Astrocyte of the spinal cord (primary cell): ENCODE data around the gene PKNOX2.

Experiments
- DNase-seq: peaks from one replicate; pipeline ENCODE4 v3.0.0; 2011; ENCODE audit warnings: low read depth, low spot score
- H3K4me3 ChIP-seq: 2 replicates; pipeline ENCODE4 v1.5.1; 2011; ENCODE audit warnings: low read depth, mild to moderate bottlenecking, low read length, moderate library complexity
- in situ Hi-C: cut with HindIII; loops from 2 replicates; pipeline ENCODE4 v1.10.0; 2017; ENCODE audit warnings: low sequenced_read_pairs
- TF ChIP-seq, protein P1 (sequence below): IDR thresholded peaks from 2 replicates; pipeline ENCODE4 v1.5.1; 2012; ENCODE audit warnings: low read depth, mild to moderate bottlenecking, low read length, inconsistent platforms

The PKNOX2 gene

DNA sequence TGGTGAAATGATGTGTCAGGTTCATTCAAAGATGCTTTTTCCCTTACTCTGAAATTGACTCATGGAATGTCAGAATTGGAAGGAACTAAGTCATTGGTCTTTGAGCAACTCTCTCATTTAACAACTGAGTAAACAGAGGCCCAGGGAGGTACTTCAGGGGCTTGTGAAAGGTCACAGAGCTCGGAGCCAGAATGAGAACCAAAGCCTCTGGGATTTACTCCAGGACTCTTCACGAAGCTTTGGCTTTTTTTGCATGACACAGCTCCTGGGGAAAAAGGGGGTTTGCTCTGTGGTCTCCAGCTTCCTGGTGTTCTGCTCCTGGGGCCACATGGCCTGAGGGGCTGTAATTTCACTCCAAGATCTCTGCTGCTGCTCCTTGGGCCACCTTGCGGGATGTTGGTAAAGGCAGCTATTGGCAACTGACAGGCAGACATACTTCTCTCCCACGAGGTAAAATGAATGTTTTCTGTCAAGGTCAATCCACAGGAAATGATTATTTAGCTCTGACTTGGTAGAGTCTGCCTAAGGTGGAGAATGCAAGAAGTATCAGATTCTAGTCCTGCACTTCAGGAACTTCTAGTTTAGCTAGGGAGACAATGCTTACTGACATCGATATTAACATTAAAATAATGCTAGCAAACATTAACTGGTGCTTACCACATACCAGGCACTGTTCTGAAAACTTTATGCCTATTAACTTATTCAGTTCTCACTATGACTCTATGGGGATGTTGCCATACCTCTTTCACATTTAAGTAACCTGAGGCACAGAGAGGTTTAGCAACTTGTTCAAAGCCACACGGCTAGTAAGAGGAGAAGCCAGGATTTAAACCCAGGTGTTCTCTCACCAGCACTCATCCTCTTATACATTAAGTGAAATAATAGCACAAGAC, 16.1 kb downstream of the PKNOX2 start:
- H3K4me3 ChIP-seq: no peak overlapping the region
- in situ Hi-C loops: no loop called here
- peak; percentile 87 for DNase-seq
- TF ChIP-seq, protein P1, sequence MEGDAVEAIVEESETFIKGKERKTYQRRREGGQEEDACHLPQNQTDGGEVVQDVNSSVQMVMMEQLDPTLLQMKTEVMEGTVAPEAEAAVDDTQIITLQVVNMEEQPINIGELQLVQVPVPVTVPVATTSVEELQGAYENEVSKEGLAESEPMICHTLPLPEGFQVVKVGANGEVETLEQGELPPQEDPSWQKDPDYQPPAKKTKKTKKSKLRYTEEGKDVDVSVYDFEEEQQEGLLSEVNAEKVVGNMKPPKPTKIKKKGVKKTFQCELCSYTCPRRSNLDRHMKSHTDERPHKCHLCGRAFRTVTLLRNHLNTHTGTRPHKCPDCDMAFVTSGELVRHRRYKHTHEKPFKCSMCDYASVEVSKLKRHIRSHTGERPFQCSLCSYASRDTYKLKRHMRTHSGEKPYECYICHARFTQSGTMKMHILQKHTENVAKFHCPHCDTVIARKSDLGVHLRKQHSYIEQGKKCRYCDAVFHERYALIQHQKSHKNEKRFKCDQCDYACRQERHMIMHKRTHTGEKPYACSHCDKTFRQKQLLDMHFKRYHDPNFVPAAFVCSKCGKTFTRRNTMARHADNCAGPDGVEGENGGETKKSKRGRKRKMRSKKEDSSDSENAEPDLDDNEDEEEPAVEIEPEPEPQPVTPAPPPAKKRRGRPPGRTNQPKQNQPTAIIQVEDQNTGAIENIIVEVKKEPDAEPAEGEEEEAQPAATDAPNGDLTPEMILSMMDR: no peak

DNA sequence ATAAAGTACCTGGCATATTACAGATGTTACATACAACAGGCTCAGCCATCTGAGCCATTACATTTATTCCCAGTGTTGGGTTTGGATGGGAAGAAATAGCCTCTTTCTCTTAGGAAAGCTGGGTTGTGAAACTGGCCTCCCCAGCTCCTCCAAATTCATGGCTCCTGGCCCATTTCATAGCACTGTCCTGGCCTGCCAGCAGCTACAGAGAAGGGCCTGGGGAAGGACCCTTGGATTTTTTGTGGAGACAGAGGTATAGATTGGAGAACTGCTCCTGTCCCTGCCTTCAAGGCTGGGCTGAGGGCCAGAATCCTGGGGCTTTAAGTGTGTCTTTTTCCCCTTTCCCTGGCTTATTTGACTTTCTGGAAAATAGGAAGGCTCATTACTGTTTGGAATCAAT, 18.0 kb downstream of the PKNOX2 start:
- no peak for DNase-seq
- TF ChIP-seq, protein P1: no peak
- no peak overlapping the region for H3K4me3 ChIP-seq
- in situ Hi-C loops: no loop called here

DNA sequence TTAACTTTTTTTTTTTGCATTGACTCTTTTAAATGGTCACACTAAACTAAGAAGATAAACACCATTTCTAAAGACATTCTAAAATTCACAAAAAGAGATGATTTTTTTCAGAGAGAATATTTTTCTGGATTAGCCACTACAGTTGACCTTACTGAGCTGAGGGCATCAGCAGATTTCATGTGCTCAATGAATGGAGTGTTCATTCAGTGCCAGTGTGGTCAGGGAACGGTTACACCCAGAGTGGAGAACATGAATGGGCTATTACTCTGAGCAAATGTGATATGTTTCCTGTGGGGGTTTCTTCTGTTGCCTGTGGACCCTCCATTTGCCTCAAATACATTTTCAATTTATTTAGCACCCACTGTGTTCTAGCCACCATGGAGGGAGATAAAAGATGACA, 19.1 kb downstream of the PKNOX2 start:
- no peak overlapping the region for H3K4me3 ChIP-seq
- DNase-seq: no peak
- in situ Hi-C loops: no loop called here
- TF ChIP-seq, protein P1: no peak

DNA sequence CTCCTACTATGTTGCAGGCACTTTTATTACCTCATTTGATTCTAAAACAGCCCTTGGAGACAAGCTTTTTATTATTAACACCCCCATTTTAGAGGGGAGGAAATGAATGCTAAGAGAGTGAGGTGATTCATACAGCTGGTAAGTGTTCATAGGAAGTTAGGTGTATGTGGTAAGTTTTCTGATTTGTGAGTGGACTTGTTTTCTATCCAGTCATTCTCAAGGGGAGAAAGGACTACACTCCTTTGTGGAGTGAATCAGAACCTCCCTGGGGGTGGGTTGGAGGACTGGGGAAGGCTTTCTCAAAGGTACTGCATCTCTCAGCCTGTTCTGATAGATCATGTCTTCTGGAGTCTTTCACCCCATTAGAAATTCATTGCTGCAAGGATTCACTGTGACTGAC, 23.5 kb downstream of the PKNOX2 start:
- peak; percentile 15 for DNase-seq
- no peak overlapping the region for H3K4me3 ChIP-seq
- in situ Hi-C loops: no loop called here
- TF ChIP-seq, protein P1: no peak

DNA sequence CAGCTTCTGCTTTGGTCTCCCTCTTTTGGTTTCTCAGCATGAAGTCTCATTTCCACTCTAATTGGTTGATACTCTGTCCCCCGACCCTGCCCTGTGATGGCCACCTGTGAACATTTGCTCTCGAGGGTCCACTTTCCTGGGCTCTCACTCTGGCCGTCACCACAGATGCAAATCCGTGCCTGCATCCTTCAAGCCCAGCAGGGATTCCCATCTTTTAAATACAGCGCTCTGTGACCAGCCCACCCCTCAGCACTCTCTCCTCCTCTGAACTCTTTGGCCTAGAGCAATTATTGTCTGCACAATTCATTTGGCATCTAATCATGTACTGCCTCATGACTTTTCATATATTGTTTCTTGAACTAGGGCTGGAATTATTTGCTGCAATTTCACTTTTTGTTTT, 26.0 kb downstream of the PKNOX2 start:
- in situ Hi-C loops: no loop called here
- H3K4me3 ChIP-seq: no peak overlapping the region
- TF ChIP-seq, protein P1: no peak
- DNase-seq: no peak

DNA sequence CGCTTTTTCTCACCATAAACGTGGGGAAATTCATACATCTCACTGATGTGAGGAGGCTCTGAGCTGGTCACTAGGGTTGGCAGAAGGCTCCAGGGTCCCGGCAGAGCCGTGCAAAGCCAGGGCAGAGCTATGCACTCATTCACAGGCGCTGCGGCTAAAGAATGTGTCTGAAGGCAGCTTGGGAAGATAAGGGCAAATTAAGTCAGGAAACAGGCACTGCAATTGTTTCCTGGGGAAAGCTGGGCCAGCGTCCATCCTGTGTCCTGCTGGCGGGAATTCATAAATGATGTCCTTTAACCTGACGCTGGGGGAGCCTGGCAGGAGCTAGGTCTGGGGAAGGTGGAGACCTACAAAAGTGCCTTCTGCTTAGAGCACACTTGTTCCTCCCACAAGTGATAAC, 27.6 kb downstream of the PKNOX2 start:
- in situ Hi-C loops: no loop called here
- no peak overlapping the region for H3K4me3 ChIP-seq
- DNase-seq: no peak
- TF ChIP-seq, protein P1: no peak
